Progenitor cell of endocrine pancreas (in vitro differentiated cells): ENCODE measurements around the gene HOXD12. TPM values are rescaled to one million over a fixed set of nuclear protein-coding genes. Genes with fewer than 3 reads are reported as not detected.

Source experiments
- DNase-seq: peaks from one replicate; pipeline ENCODE4 v3.0.0; 2021; ENCODE audit warnings: low spot score; ENCODE audit not compliant: unreplicated experiment
- H3K27ac Mint-ChIP-seq: 2 replicates; pipeline ENCODE4 v1.8.0; 2021; ENCODE audit warnings: mild to moderate bottlenecking, moderate library complexity, mixed read lengths
- H3K27me3 Mint-ChIP-seq: 2 replicates; pipeline ENCODE4 v1.8.0; 2021; ENCODE audit warnings: mixed read lengths
- H3K36me3 Mint-ChIP-seq: 2 replicates; pipeline ENCODE4 v1.8.0; 2022; ENCODE audit warnings: mixed read lengths; ENCODE audit not compliant: insufficient read depth
- H3K4me1 Mint-ChIP-seq: 2 replicates; pipeline ENCODE4 v1.8.0; 2021; ENCODE audit warnings: low read depth, mixed read lengths
- H3K4me3 Mint-ChIP-seq: 2 replicates; pipeline ENCODE4 v1.8.0; 2021; ENCODE audit warnings: low read depth, mild to moderate bottlenecking, moderate library complexity, mixed read lengths
- H3K9me3 Mint-ChIP-seq: 2 replicates; pipeline ENCODE4 v1.8.0; 2021; ENCODE audit warnings: low read depth, mixed read lengths
- total RNA-seq: library from RNA; stranded (reverse); gene quantifications from 2 replicates; pipeline ENCODE4 v1.2.1, GENCODE V29; 2021
- TF ChIP-seq, protein P1 (sequence below): fragments of 200-600 bp; sonication (generic); IDR thresholded peaks from one replicate; pipeline ENCODE4 v1.5.0; 2021; ENCODE audit warnings: antibody characterized with exemption, mild to moderate bottlenecking; ENCODE audit not compliant: unreplicated experiment

HOXD12 gene
- total RNA-seq, 1 donor from 2014 or later, result not detected

DNA sequence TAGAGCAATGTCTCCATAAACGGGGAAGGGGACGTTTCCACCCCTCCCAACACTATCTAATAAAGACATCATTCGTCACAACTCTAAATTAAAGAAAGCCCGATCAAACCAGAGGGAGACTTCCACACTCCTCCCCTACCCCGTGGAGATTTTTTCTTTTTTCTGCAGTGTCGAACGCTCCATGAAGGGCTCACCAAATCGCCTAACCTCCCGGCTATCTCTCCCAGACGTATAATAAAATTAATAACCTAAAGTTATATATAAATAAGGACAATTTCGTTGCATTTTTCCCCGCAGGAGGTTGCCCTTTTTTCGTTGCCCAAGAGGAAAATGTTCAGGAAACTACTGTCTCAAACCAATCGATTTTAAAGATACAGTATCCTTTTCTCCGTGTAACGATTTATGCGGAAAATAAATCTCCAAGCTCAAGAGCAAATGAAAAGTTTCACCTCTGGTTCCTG, 18.2 kb upstream of the HOXD12 start:
- Mint-ChIP-seq H3K27ac (no peak overlapping the region), H3K4me1 (peaks cover 5% of the 10 kb centered on the region), H3K27me3 (peaks cover 89% of the 10 kb centered on the region), H3K4me3 (peak overlapping the region; percentile 29), H3K9me3 (no peaks in the 10 kb centered on the region), H3K36me3 (no peaks in the 10 kb centered on the region)
- TF ChIP-seq, protein P1, sequence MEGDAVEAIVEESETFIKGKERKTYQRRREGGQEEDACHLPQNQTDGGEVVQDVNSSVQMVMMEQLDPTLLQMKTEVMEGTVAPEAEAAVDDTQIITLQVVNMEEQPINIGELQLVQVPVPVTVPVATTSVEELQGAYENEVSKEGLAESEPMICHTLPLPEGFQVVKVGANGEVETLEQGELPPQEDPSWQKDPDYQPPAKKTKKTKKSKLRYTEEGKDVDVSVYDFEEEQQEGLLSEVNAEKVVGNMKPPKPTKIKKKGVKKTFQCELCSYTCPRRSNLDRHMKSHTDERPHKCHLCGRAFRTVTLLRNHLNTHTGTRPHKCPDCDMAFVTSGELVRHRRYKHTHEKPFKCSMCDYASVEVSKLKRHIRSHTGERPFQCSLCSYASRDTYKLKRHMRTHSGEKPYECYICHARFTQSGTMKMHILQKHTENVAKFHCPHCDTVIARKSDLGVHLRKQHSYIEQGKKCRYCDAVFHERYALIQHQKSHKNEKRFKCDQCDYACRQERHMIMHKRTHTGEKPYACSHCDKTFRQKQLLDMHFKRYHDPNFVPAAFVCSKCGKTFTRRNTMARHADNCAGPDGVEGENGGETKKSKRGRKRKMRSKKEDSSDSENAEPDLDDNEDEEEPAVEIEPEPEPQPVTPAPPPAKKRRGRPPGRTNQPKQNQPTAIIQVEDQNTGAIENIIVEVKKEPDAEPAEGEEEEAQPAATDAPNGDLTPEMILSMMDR, result no peak
- no peak for DNase-seq

DNA sequence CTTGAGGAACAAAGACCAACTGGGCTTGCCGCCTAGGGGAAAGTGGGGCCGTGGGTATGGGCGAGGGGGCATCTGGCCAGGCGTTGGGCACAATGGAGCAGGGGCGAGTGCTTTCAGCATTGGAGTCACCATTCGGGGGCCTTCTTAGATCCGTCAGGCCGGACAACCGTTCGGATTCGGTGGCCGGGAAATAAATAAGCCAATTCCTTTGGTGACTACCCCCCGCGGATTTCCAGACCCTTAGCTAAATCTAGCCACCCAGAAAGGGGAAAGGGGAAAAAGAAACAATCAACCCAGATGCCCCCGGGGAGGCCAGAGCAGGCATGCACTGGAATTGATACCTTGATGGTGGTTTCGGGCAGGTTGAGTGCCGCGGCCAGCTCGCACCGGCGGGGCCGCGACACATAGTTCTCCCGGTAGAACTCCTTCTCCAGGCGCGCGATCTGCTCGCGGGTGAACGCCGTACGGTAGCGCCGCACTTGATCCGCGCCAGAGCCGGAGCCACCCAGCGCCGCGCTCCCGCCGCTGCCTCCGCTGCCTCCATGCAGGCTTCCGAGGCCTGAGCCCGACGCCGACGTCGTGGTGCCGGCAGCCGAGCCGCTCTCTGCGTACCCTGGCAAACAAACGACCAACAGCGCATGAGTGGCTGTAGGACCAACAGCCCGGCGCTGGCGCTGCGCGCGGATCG, 17.6 kb upstream of the HOXD12 start:
- H3K36me3 Mint-ChIP-seq, result no peaks in the 10 kb centered on the region
- peaks cover 5% of the 10 kb centered on the region for H3K4me1 Mint-ChIP-seq
- H3K4me3 Mint-ChIP-seq, result no peak overlapping the region
- H3K9me3 Mint-ChIP-seq, result no peaks in the 10 kb centered on the region
- peaks cover 89% of the 10 kb centered on the region for H3K27me3 Mint-ChIP-seq
- TF ChIP-seq, protein P1, result no peak
- H3K27ac Mint-ChIP-seq, result no peak overlapping the region
- DNase-seq, result no peak

DNA sequence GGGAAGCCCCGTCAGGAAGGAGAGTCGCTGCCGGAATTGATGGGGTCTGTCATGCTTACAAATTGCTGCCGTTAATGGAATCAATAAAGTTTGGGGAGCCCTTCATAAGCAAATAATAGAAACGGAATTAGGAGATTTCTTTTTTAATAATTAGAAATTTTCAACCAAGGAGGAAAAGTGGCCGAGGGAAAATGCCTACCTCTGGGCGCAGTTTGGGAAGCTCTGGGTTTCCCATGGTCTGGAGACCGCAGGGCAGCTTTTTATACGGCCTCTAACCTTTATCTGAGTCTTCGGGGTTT, 17.1 kb upstream of the HOXD12 start:
- Mint-ChIP-seq H3K27ac (no peak overlapping the region), H3K36me3 (no peaks in the 10 kb centered on the region), H3K27me3 (peaks cover 89% of the 10 kb centered on the region), H3K4me1 (peaks cover 5% of the 10 kb centered on the region), H3K4me3 (no peak overlapping the region), H3K9me3 (no peaks in the 10 kb centered on the region)
- TF ChIP-seq, protein P1, result no peak
- DNase-seq, result no peak

DNA sequence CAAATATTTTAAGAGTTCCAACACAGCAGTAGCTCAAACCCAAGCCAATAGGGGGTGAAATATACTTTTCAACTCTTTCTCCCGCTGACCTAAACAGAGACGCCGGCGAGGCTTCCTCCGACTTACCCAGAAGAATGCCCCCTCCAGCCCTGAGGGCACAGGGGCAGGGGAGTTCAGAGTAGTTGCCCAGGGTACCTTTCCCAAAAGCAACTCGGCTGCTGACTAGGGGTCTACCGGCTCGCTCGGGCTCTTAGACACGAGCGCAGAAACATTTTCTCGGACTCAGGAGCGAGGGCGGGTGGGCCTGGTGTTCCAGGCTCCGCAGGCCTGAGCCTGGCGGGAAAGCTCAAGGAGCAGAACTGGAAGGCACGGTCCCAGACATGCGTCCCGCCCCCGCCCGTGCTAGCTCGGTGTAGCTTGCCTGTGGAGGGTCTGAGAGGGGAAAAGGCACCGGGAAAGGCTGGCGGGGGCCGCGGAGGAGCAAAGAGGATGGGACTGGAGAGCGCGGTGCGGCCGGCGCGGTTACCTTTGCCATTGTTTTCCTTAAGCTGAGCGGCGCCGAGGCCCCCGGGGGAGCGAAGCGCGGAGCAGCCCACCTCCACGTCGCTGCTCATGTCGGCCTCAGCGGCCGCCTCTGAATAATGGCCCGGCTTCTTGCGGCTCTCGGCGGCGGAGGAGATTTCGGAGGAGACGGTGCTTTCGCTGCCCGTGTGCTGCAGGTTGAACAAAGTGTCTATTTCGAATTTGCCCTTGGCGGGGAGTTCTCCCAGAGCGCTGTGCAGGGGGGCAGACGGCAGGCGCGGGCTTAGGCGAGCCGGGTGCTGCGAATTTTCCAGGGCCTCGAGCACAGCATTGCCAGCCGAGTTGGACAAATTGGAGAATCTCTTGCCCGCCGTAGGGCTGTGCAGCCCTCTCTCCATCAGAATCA, 16.5 kb upstream of the HOXD12 start:
- no peaks in the 10 kb centered on the region for H3K9me3 Mint-ChIP-seq
- H3K4me3 Mint-ChIP-seq, result peak overlapping the region; percentile 26
- H3K36me3 Mint-ChIP-seq, result no peaks in the 10 kb centered on the region
- H3K27ac Mint-ChIP-seq, result peak overlapping the region; percentile 57
- DNase-seq, result no peak
- peaks cover 5% of the 10 kb centered on the region for H3K4me1 Mint-ChIP-seq
- peaks cover 93% of the 10 kb centered on the region for H3K27me3 Mint-ChIP-seq
- TF ChIP-seq, protein P1, result no peak

DNA sequence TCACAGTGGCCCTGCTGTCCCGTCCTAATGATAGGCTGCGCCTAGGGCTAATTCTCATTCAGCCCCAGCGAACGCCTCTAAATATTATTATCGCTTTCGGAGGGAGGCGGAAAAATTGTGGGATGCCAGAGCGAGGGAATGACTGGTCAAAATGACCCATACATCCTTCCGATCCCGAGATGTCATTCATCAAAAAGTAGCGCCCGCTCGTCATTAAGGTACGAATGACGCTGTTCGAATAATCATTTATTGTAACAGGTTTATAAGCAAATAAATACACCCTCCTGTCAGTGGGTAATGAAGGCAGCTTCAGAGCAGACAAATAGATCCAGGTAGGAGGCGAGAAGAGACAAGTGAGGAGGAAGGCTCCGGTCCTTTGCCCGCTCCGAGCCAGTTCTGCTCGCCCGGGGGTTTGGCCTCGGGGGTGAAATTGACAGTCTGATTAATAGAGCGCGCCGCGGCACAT, 15.8 kb upstream of the HOXD12 start, which contains the start of gene EVX2:
Gene EVX2, minus strand, starts transcription at position 167 of the 466 bp plus-strand sequence. CDS start 186 bp downstream, outside the sequence.
- peaks cover 93% of the 10 kb centered on the region for H3K27me3 Mint-ChIP-seq
- TF ChIP-seq, protein P1, result no peak
- H3K36me3 Mint-ChIP-seq, result no peaks in the 10 kb centered on the region
- peaks cover 6% of the 10 kb centered on the region for H3K4me1 Mint-ChIP-seq
- H3K27ac Mint-ChIP-seq, result peak within 1 kb of the TSS; percentile 57
- peak within 1 kb of the TSS; percentile 26 for H3K4me3 Mint-ChIP-seq
- no peaks in the 10 kb centered on the region for H3K9me3 Mint-ChIP-seq
- no peak for DNase-seq
